Chondrocyte (in vitro differentiated cells): ENCODE results near the gene PMFBP1. TPM values are rescaled to one million over a fixed set of nuclear protein-coding genes. Genes with fewer than 3 reads are reported as not detected.

Experiments used
- DNase-seq: peaks from one replicate; pipeline ENCODE4 v3.0.0; 2021; ENCODE audit warnings: mixed read lengths, low spot score
- H3K27ac Mint-ChIP-seq: one replicate; pipeline ENCODE4 v1.8.0; 2021; ENCODE audit warnings: mild to moderate bottlenecking, moderate library complexity, mixed read lengths; ENCODE audit not compliant: unreplicated experiment
- H3K27me3 Mint-ChIP-seq: 2 replicates; pipeline ENCODE4 v1.8.0; 2021; ENCODE audit warnings: low read depth, mixed read lengths
- H3K36me3 Mint-ChIP-seq: 2 replicates; pipeline ENCODE4 v1.8.0; 2021; ENCODE audit warnings: low read depth, mixed read lengths
- H3K4me1 Mint-ChIP-seq: 2 replicates; pipeline ENCODE4 v1.8.0; 2021; ENCODE audit warnings: low read depth, mild to moderate bottlenecking, mixed read lengths
- H3K4me3 Mint-ChIP-seq: one replicate; pipeline ENCODE4 v1.8.0; 2021; ENCODE audit warnings: mild to moderate bottlenecking, moderate library complexity, mixed read lengths; ENCODE audit not compliant: unreplicated experiment
- H3K9me3 Mint-ChIP-seq: 2 replicates; pipeline ENCODE4 v1.8.0; 2021; ENCODE audit warnings: low read depth, mixed read lengths
- CTCF ChIP-seq: fragments of 200-600 bp; sonication (generic); IDR thresholded peaks from 2 replicates; pipeline ENCODE4 v1.5.0; 2021; ENCODE audit warnings: antibody characterized with exemption, mild to moderate bottlenecking, moderate library complexity
- total RNA-seq: library from RNA; stranded (reverse); gene quantifications from 3 replicates; pipeline ENCODE4 v1.2.1, GENCODE V29; 2021

The PMFBP1 gene
- total RNA-seq, 1 donor from 2014 or later: 0.30 TPM

GRCh38 chr16:72137380-72138063 is 34.4 kb downstream of the PMFBP1 start:
- Mint-ChIP-seq H3K4me3 (no peak overlapping the region), H3K4me1 (no peaks in the 10 kb centered on the region), H3K9me3 (no peaks in the 10 kb centered on the region), H3K36me3 (peaks cover 1% of the 10 kb centered on the region), H3K27me3 (peaks cover 3% of the 10 kb centered on the region), H3K27ac (no peak overlapping the region)
- no peak for DNase-seq
- no peak for TF ChIP-seq CTCF

- no peak overlapping the region for H3K27ac Mint-ChIP-seq
- no peak overlapping the region for H3K4me3 Mint-ChIP-seq
- H3K36me3 Mint-ChIP-seq: peaks cover 1% of the 10 kb centered on the region
- H3K9me3 Mint-ChIP-seq: no peaks in the 10 kb centered on the region
- H3K27me3 Mint-ChIP-seq: peaks cover 2% of the 10 kb centered on the region
- no peak for DNase-seq
- no peaks in the 10 kb centered on the region for H3K4me1 Mint-ChIP-seq
- no peak for TF ChIP-seq CTCF
Measured at GRCh38 chr16:72134507-72134906, 37.4 kb downstream of the PMFBP1 start.

GRCh38 chr16:72132726-72133125 is 39.2 kb downstream of the PMFBP1 start:
- Mint-ChIP-seq H3K27ac (no peak overlapping the region), H3K9me3 (no peaks in the 10 kb centered on the region), H3K27me3 (no peaks in the 10 kb centered on the region), H3K4me3 (no peak overlapping the region), H3K4me1 (no peaks in the 10 kb centered on the region), H3K36me3 (peaks cover 4% of the 10 kb centered on the region)
- no peak for DNase-seq
- TF ChIP-seq CTCF: no peak

- no peak overlapping the region for H3K27ac Mint-ChIP-seq
- no peaks in the 10 kb centered on the region for H3K27me3 Mint-ChIP-seq
- DNase-seq: no peak
- H3K4me3 Mint-ChIP-seq: no peak overlapping the region
- H3K4me1 Mint-ChIP-seq: no peaks in the 10 kb centered on the region
- no peak for TF ChIP-seq CTCF
- H3K9me3 Mint-ChIP-seq: no peaks in the 10 kb centered on the region
- H3K36me3 Mint-ChIP-seq: peaks cover 4% of the 10 kb centered on the region
Measured at GRCh38 chr16:72131036-72131435, 40.9 kb downstream of the PMFBP1 start.

- no peak for TF ChIP-seq CTCF
- Mint-ChIP-seq H3K27ac (no peak overlapping the region), H3K27me3 (no peaks in the 10 kb centered on the region), H3K4me1 (peaks cover 2% of the 10 kb centered on the region), H3K4me3 (no peak overlapping the region), H3K36me3 (peaks cover 4% of the 10 kb centered on the region), H3K9me3 (no peaks in the 10 kb centered on the region)
- no peak for DNase-seq
Measured at GRCh38 chr16:72129976-72130656, 41.8 kb downstream of the PMFBP1 start.
